Activated naive CD4-positive, alpha-beta T cell treated with anti-CD3 and anti-CD28 coated beads, Interleukin-2, amount 50 U/mL, for 72 hours (primary cell): ENCODE measurements around the gene RFLNA. TPM values are rescaled to one million over a fixed set of nuclear protein-coding genes. Genes with fewer than 3 reads are reported as not detected.
"Not testable (repeated sequence)": the region's sequence is repeated elsewhere in the genome, so short reads cannot be mapped to it uniquely, and the experiment has no call there.

ENCODE experiments used
- ATAC-seq, 2 donors: fragments of 150-1000 bp; cut with Tn5 transposase; 2 replicates each; pipeline ENCODE4 v1.10.0; 2021; ENCODE audit warnings: mild to moderate bottlenecking in 2 of 2, moderate library complexity in 2 of 2
- DNase-seq, 2 donors: peaks; one replicate each; pipeline ENCODE4 v3.0.0; 2021 to 2022; ENCODE audit warnings: low spot score in 2 of 2
- H3K27ac Mint-ChIP-seq, 2 donors: one replicate each; pipeline ENCODE4 v1.8.0; 2022; ENCODE audit warnings: mild to moderate bottlenecking in 2 of 2, mixed read lengths in 2 of 2
- H3K36me3 Mint-ChIP-seq, 2 donors: one replicate each; pipeline ENCODE4 v1.8.0; 2022; ENCODE audit warnings: mixed read lengths in 2 of 2
- H3K9me3 Mint-ChIP-seq, 2 donors: one replicate each; pipeline ENCODE4 v1.8.0; 2022; ENCODE audit warnings: mixed read lengths in 2 of 2
- total RNA-seq, 2 donors: library from RNA; stranded (reverse); gene quantifications; one replicate each; pipeline ENCODE4 v1.2.3, GENCODE V29; 2022

Gene RFLNA
- total RNA-seq, 2 donors from 2014 or later, result 0.32 TPM; not detected in 1

- Mint-ChIP-seq H3K36me3 (peaks cover 22 to 23% of the 10 kb centered on the region in 2 donors), H3K27ac (no peak overlapping the region), H3K9me3 (peaks cover 0 to 11% of the 10 kb centered on the region in 2 donors)
- ATAC-seq (no peak), DNase-seq (no peak)
Measured at GRCh38 chr12:124322271-124322998, 27.5 kb downstream of the RFLNA start.

DNA sequence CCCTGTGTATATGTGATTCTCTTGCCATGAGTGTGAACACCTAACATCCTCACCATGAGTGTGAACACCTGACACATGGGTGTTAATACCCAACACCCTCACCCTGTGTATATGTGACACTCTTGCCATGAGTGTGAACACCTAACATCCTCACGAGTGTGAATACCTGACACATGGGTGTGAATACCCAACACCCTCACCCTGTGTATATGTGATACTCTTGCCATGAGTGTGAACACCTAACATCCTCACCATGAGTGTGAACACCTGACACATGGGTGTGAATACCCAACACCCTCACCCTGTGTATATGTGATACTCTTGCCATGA is 28.1 kb downstream of the RFLNA start:
- Mint-ChIP-seq H3K36me3 (peaks cover 22 to 23% of the 10 kb centered on the region in 2 donors), H3K9me3 (peaks cover 0 to 11% of the 10 kb centered on the region in 2 donors)
- not testable (repeated sequence) for ATAC-seq, DNase-seq, H3K27ac Mint-ChIP-seq

- Mint-ChIP-seq H3K36me3 (peaks cover 22 to 23% of the 10 kb centered on the region in 2 donors), H3K27ac (no peak overlapping the region), H3K9me3 (peaks cover 0 to 11% of the 10 kb centered on the region in 2 donors)
- no peak for ATAC-seq
- DNase-seq, result no peak
Measured at GRCh38 chr12:124323771-124324530, 29.1 kb downstream of the RFLNA start.

DNA sequence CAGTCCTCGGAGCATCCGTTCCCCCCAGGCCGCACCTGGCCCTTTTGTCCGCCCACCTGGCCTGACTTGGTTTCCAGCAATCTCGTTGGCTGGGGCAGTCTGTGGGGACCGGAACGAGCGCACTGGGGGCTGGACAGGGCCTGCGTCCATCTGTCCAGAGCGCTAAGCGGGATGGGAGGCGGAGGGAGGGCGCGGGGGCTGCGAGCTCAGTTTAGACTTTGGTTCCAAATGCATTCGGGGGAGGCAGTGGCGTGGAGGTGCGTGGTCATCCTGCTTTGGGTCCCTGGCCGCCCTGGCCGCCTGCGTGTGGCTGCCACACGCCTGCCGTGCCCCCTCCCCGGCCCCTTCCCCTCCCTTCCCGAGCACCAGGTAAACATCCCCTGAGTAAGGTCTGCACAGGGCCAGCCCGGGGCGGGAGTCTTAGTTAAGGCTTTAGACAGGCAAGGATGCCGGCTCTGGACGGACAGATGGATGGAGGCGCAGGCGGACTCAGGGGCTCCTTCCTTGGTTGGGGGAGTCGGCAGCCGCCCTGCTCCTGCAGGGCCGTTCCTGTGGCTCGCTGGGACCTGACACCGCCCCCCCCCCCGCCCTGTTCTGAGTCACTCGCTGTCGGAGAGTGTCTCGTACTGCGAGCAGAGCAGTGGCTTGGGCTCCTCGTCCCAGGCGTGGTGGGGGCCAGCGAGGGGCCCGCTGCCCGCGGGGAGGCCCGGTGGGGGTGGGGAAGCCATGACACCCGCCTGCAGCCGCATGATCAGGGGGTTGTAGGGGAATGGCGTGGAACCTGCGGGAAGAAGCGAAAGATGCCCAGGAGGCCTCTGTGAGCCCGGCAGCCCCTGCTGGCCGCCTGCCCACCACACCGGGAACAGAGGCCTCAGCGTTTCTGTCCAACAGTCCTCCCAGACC is 30.2 kb downstream of the RFLNA start:
- DNase-seq, result no peak
- Mint-ChIP-seq H3K27ac (no peak overlapping the region), H3K36me3 (peaks cover 22 to 23% of the 10 kb centered on the region in 2 donors), H3K9me3 (peaks cover 0 to 11% of the 10 kb centered on the region in 2 donors)
- no peak for ATAC-seq

GRCh38 chr12:124326104-124326503 is 31.2 kb downstream of the RFLNA start:
- DNase-seq, result no peak
- ATAC-seq, result no peak
- Mint-ChIP-seq H3K36me3 (peaks cover 22 to 23% of the 10 kb centered on the region in 2 donors), H3K27ac (peak overlapping the region in 1 of 2 donors; percentile 46), H3K9me3 (peaks cover 0 to 11% of the 10 kb centered on the region in 2 donors)

- H3K27ac Mint-ChIP-seq, result no peak overlapping the region
- ATAC-seq, result no peak
- DNase-seq, result no peak
- peaks cover 0 to 11% of the 10 kb centered on the region in 2 donors for H3K9me3 Mint-ChIP-seq
- peaks cover 22 to 23% of the 10 kb centered on the region in 2 donors for H3K36me3 Mint-ChIP-seq
Measured at GRCh38 chr12:124326871-124327270, 32.0 kb downstream of the RFLNA start.

GRCh38 chr12:124327362-124328043 is 32.6 kb downstream of the RFLNA start:
- no peak for ATAC-seq
- no peak overlapping the region for H3K27ac Mint-ChIP-seq
- DNase-seq, result no peak
- H3K9me3 Mint-ChIP-seq, result peaks cover 0 to 11% of the 10 kb centered on the region in 2 donors
- H3K36me3 Mint-ChIP-seq, result peaks cover 22 to 23% of the 10 kb centered on the region in 2 donors

- H3K27ac Mint-ChIP-seq, result no peak overlapping the region
- ATAC-seq (no peak), DNase-seq (no peak)
- peaks cover 0 to 11% of the 10 kb centered on the region in 2 donors for H3K9me3 Mint-ChIP-seq
- H3K36me3 Mint-ChIP-seq, result peaks cover 22 to 23% of the 10 kb centered on the region in 2 donors
Measured at GRCh38 chr12:124328116-124328515, 33.2 kb downstream of the RFLNA start.

- peaks cover 0 to 8% of the 10 kb centered on the region in 2 donors for H3K9me3 Mint-ChIP-seq
- DNase-seq, result no peak
- H3K27ac Mint-ChIP-seq, result peak overlapping the region in 1 of 2 donors; percentile 9
- peaks cover 18 to 21% of the 10 kb centered on the region in 2 donors for H3K36me3 Mint-ChIP-seq
- ATAC-seq, result no peak
Measured at GRCh38 chr12:124328636-124329035, 33.7 kb downstream of the RFLNA start.

GRCh38 chr12:124332058-124332672 is 37.3 kb downstream of the RFLNA start:
- Mint-ChIP-seq H3K36me3 (peaks cover 0 to 3% of the 10 kb centered on the region in 2 donors), H3K9me3 (no peaks in the 10 kb centered on the region), H3K27ac (no peak overlapping the region)
- ATAC-seq (no peak), DNase-seq (no peak)

DNA sequence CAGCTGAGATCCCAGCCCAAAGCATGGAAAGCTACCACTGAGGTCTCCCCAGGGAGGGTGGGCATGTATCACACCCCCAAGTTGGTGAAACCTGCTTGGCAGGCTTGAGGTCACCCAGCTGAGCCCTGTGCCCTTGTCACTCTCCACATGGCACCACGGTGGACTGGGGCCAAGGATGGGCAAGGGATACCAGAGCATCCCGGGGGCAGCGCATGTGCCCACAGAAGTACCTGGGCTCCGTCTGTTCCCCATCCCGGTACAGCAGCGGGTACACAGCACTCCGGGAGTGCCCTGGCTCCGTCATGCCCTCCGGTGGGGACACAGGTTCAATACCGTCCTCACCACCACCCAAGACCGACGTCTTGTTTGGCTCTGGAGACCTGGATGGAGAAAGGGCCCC is 38.0 kb downstream of the RFLNA start:
- H3K36me3 Mint-ChIP-seq, result peaks cover 0 to 6% of the 10 kb centered on the region in 2 donors
- ATAC-seq (no peak), DNase-seq (no peak)
- no peaks in the 10 kb centered on the region for H3K9me3 Mint-ChIP-seq
- no peak overlapping the region for H3K27ac Mint-ChIP-seq

DNA sequence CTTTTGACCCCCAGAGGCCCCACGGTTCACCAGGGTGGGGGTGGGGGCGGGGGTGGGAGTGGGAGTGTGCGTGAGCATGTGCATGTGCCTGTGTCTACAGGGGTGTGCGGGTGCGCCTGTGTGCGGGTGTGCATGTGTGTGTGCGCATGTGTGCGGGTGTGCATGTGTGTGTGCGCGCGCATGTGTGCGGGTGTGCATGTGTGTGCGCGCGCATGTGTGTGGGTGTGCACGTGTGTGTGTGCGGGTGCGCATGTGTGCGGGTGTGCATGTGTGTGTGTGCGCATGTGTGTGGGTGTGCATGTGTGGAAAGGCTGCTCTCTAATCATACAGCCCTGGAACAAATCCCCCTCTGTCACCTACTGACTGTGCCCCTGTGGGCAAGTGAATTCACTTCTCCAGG is 38.8 kb downstream of the RFLNA start:
- ATAC-seq (no peak), DNase-seq (no peak)
- peaks cover 0 to 6% of the 10 kb centered on the region in 2 donors for H3K36me3 Mint-ChIP-seq
- no peaks in the 10 kb centered on the region for H3K9me3 Mint-ChIP-seq
- peak overlapping the region in 1 of 2 donors; percentile 60 for H3K27ac Mint-ChIP-seq

DNA sequence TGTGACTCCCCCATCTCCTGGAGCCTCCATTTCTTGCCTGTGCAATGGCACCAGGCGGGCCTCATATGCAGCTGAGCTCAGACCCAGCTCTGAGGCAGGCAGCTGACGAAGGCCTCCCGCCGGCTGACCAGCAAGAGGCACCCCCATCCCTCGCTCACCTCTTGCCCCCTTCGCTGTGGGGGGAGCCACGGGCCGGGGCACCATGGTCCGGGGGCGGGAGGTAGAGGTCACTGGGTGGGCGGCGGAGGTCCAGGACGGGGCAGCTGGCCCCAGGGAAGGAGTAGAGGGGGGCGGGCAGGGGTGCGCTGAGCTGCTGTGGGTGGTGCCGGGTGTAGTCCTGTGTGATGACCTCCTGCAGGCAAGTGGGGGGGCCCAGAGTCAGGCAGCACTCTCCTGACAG is 39.4 kb downstream of the RFLNA start:
- Mint-ChIP-seq H3K27ac (peak overlapping the region in 1 of 2 donors; percentile 60), H3K9me3 (no peaks in the 10 kb centered on the region), H3K36me3 (peaks cover 0 to 6% of the 10 kb centered on the region in 2 donors)
- DNase-seq (no peak), ATAC-seq (no peak)

- ATAC-seq (no peak), DNase-seq (no peak)
- H3K9me3 Mint-ChIP-seq, result no peaks in the 10 kb centered on the region
- H3K36me3 Mint-ChIP-seq, result peaks cover 0 to 6% of the 10 kb centered on the region in 2 donors
- no peak overlapping the region for H3K27ac Mint-ChIP-seq
Measured at GRCh38 chr12:124334976-124335375, 40.1 kb downstream of the RFLNA start.

- Mint-ChIP-seq H3K9me3 (no peaks in the 10 kb centered on the region), H3K36me3 (peaks cover 0 to 6% of the 10 kb centered on the region in 2 donors), H3K27ac (peak overlapping the region in 1 of 2 donors; percentile 39)
- DNase-seq (no peak), ATAC-seq (no peak)
Measured at GRCh38 chr12:124335426-124336183, 40.7 kb downstream of the RFLNA start.
